H1 (cell line): ENCODE measurements around the gene PIM1. TPM values are rescaled to one million over a fixed set of nuclear protein-coding genes. Genes with fewer than 3 reads are reported as not detected.

Experiments
- CTCF ChIA-PET: fragments of 300-600 bp; sonication (Branson Sonifier 250); formaldehyde crosslinking; loops from one replicate; lab custom pipeline; 2021; ENCODE audit not compliant: partially characterized antibody; lab: Charles Lee
- POLR2A ChIA-PET: fragments of 300-600 bp; sonication (Branson Sonifier 250); formaldehyde crosslinking; loops from one replicate; lab custom pipeline; 2021; ENCODE audit warnings: inconsistent platforms; ENCODE audit not compliant: partially characterized antibody; lab: Charles Lee
- DNase-seq, 2 experiments: peaks; one replicate each; pipeline versions ENCODE4 v3.0.0 to v3.0.0-alpha.2; 2010 to 2022; ENCODE audit warnings: low spot score in 2 of 2, low read depth in 1 of 2, mixed read lengths in 1 of 2
- FAIRE-seq: peaks from 2 replicates; lab custom pipeline; 2011; peaks lifted over from hg19 to GRCh38; lab: Jason Lieb, UNC
- H2AFZ ChIP-seq: 2 replicates; pipeline ENCODE4 v1.8.1; 2012; ENCODE audit warnings: low read length, inconsistent platforms
- H2AK5ac ChIP-seq: 2 replicates; pipeline ENCODE4 v1.6.1; 2013; ENCODE audit warnings: low read depth, low read length
- H2BK120ac ChIP-seq: replicated peaks from 2 replicates; pipeline ENCODE3; 2013; ENCODE audit warnings: low read depth, low read length, inconsistent platforms
- H2BK12ac ChIP-seq: 2 replicates; pipeline ENCODE4 v1.6.1; 2013; ENCODE audit warnings: low read depth, low read length
- H2BK15ac ChIP-seq: 2 replicates; pipeline ENCODE4 v1.6.1; 2013; ENCODE audit warnings: low read length
- H2BK20ac ChIP-seq: 2 replicates; pipeline ENCODE4 v1.6.1; 2013; ENCODE audit warnings: low read length
- H2BK5ac ChIP-seq: 2 replicates; pipeline ENCODE4 v1.6.1; 2013; ENCODE audit warnings: low read depth, low read length
- H3K14ac ChIP-seq: 2 replicates; pipeline ENCODE4 v1.6.1; 2013; ENCODE audit warnings: inconsistent platforms; ENCODE audit not compliant: insufficient read length
- H3K18ac ChIP-seq: 2 replicates; pipeline ENCODE4 v1.6.1; 2013; ENCODE audit warnings: low read length; ENCODE audit errors: extremely low read depth
- H3K23ac ChIP-seq: 2 replicates; pipeline ENCODE4 v1.6.1; 2013; ENCODE audit warnings: inconsistent platforms; ENCODE audit not compliant: insufficient read length
- H3K23me2 ChIP-seq: 2 replicates; pipeline ENCODE4 v1.6.1; 2013; ENCODE audit warnings: low read depth, low read length
- H3K27ac ChIP-seq: 2 replicates; pipeline ENCODE4 v1.6.1; 2011; ENCODE audit warnings: low read depth, low read length, inconsistent platforms
- H3K27me3 ChIP-seq, 4 experiments: replicated peaks in 1 of 4; 1 replicate in 1 of 4; 2 replicates in 3 of 4; pipeline versions ENCODE4 v1.6.1 to v1.8.1; 2011 to 2013; ENCODE audit warnings: low read length in 3 of 4, mild to moderate bottlenecking in 3 of 4, inconsistent platforms in 2 of 4, mixed read lengths in 2 of 4, moderate library complexity in 1 of 4; ENCODE audit not compliant: control insufficient read depth in 3 of 4, insufficient read depth in 3 of 4; ENCODE audit errors: extremely low read depth in 1 of 4
- H3K36me3 ChIP-seq, 4 experiments: 2 replicates each; pipeline versions ENCODE4 v1.6.1 to v1.8.1; 2011 to 2013; ENCODE audit warnings: mild to moderate bottlenecking in 4 of 4, low read length in 3 of 4, moderate library complexity in 2 of 4, control low read depth in 1 of 4, inconsistent platforms in 1 of 4; ENCODE audit not compliant: insufficient read depth in 4 of 4, control insufficient read depth in 2 of 4
- H3K4ac ChIP-seq: replicated peaks from 2 replicates; pipeline ENCODE3; 2013; ENCODE audit warnings: low read length, low read depth, mixed read lengths, inconsistent platforms; ENCODE audit not compliant: insufficient read length
- H3K4me1 ChIP-seq, 4 experiments: replicated peaks in 1 of 4; 1 replicate in 1 of 4; 2 replicates in 3 of 4; pipeline versions ENCODE4 v1.6.1 to v1.8.1; 2011 to 2013; ENCODE audit warnings: low read length in 3 of 4, inconsistent platforms in 2 of 4, mixed read lengths in 1 of 4; ENCODE audit not compliant: insufficient read depth in 4 of 4, control insufficient read depth in 3 of 4
- H3K4me2 ChIP-seq, 2 experiments: 2 replicates each; pipeline versions ENCODE4 v1.6.1 to v1.8.1; 2011 to 2013; ENCODE audit warnings: low read depth in 2 of 2, low read length in 2 of 2, control low read depth in 1 of 2, inconsistent platforms in 1 of 2, mild to moderate bottlenecking in 1 of 2; ENCODE audit not compliant: insufficient read depth in 1 of 2
- H3K4me3 ChIP-seq, 4 experiments: fragments of 200-600, 300-600 bp in 1 of 4; sonication (generic), shearing (Covaris generic), sonication (Bioruptor Twin) in 1 of 4; 2 replicates each; pipeline versions ENCODE4 v1.5.1 to v1.8.1; 2011 to 2016; ENCODE audit warnings: low read length in 4 of 4, low read depth in 3 of 4, control low read depth in 2 of 4, inconsistent platforms in 2 of 4, mild to moderate bottlenecking in 2 of 4, mixed read lengths in 1 of 4, moderate library complexity in 1 of 4; ENCODE audit not compliant: insufficient read depth in 2 of 4; ENCODE audit errors: extremely low read depth in 1 of 4
- H3K56ac ChIP-seq: replicated peaks from 2 replicates; pipeline ENCODE3; 2013; ENCODE audit warnings: low read depth, mild to moderate bottlenecking, mixed read lengths, low read length, inconsistent platforms; ENCODE audit not compliant: insufficient read length
- H3K79me1 ChIP-seq: 2 replicates; pipeline ENCODE4 v1.6.1; 2013; ENCODE audit warnings: low read depth, low read length, control low read depth
- H3K79me2 ChIP-seq, 2 experiments: 2 replicates each; pipeline versions ENCODE4 v1.6.1 to v1.8.1; 2012 to 2013; ENCODE audit warnings: low read length in 2 of 2, mild to moderate bottlenecking in 2 of 2, inconsistent platforms in 1 of 2; ENCODE audit not compliant: insufficient read depth in 2 of 2, control insufficient read depth in 1 of 2
- H3K9ac ChIP-seq, 4 experiments: replicated peaks in 1 of 4; 1 replicate in 1 of 4; 2 replicates in 3 of 4; pipeline versions ENCODE4 v1.6.1 to v1.8.1; 2011 to 2013; ENCODE audit warnings: low read depth in 3 of 4, low read length in 3 of 4, control low read depth in 2 of 4, mild to moderate bottlenecking in 2 of 4, moderate library complexity in 2 of 4, inconsistent platforms in 1 of 4; ENCODE audit errors: extremely low read depth in 1 of 4
- H3K9me3 ChIP-seq, 2 experiments: 2 replicates each; pipeline versions ENCODE4 v1.6.1 to v1.8.1; 2012 to 2013; ENCODE audit warnings: mild to moderate bottlenecking in 2 of 2, moderate library complexity in 2 of 2, control low read depth in 1 of 2, inconsistent platforms in 1 of 2, low read depth in 1 of 2, low read length in 1 of 2, mixed read lengths in 1 of 2; ENCODE audit not compliant: insufficient read depth in 2 of 2
- H4K20me1 ChIP-seq, 2 experiments: replicated peaks in 1 of 2; 2 replicates each; pipeline versions ENCODE3 to v1.8.1; 2011 to 2013; ENCODE audit warnings: inconsistent platforms in 2 of 2, low read length in 2 of 2, mild to moderate bottlenecking in 1 of 2; ENCODE audit not compliant: insufficient read depth in 2 of 2, control insufficient read depth in 1 of 2
- H4K5ac ChIP-seq: 2 replicates; pipeline ENCODE4 v1.6.1; 2013; ENCODE audit warnings: low read length, low read depth, mixed read lengths, inconsistent platforms; ENCODE audit not compliant: insufficient read length
- H4K8ac ChIP-seq: 2 replicates; pipeline ENCODE4 v1.8.0; 2013; ENCODE audit warnings: mild to moderate bottlenecking, moderate library complexity, low read length, inconsistent platforms; ENCODE audit not compliant: insufficient read depth; ENCODE audit errors: extremely low read depth
- H4K91ac ChIP-seq: replicated peaks from 2 replicates; pipeline ENCODE3; 2013; ENCODE audit warnings: low read length, mixed read lengths, inconsistent platforms; ENCODE audit not compliant: insufficient read length
- ATF3 ChIP-seq: IDR thresholded peaks from 2 replicates; pipeline ENCODE4 v1.6.1; 2011; ENCODE audit warnings: low read depth, mild to moderate bottlenecking, low read length; ENCODE audit not compliant: insufficient read depth
- BCL11A ChIP-seq, 2 experiments: IDR thresholded peaks; one replicate each; pipeline ENCODE4 v1.6.1; 2011; ENCODE audit warnings: low read depth in 2 of 2, low read length in 2 of 2, mild to moderate bottlenecking in 2 of 2
- CBX5 ChIP-seq: fragments of 300-800, 300-1000 bp; sonication (generic); IDR thresholded peaks from 2 replicates; pipeline ENCODE4 v1.7.1; 2016; ENCODE audit warnings: antibody characterized with exemption, low read length, low read depth
- CEBPB ChIP-seq: IDR thresholded peaks from 2 replicates; pipeline ENCODE4 v1.6.1; 2012; ENCODE audit warnings: low read depth, low read length
- CTCF ChIP-seq, 3 experiments: IDR thresholded peaks; 1 replicate in 2 of 3; 2 replicates in 1 of 3; pipeline versions ENCODE4 v1.5.1 to v1.6.1; 2011; ENCODE audit warnings: low read length in 3 of 3, mild to moderate bottlenecking in 3 of 3, inconsistent platforms in 2 of 3, low read depth in 1 of 3, moderate library complexity in 1 of 3; ENCODE audit not compliant: insufficient read depth in 1 of 3; ENCODE audit errors: control extremely low read depth in 1 of 3
- FOSL1 ChIP-seq: IDR thresholded peaks from 2 replicates; pipeline ENCODE4 v1.6.1; 2011; ENCODE audit warnings: mild to moderate bottlenecking, low read depth, low read length, moderate library complexity; ENCODE audit not compliant: insufficient read depth
- HDAC2 ChIP-seq, 2 experiments: fragments of 300-600 bp in 1 of 2; sonication (generic) in 1 of 2; IDR thresholded peaks; 2 replicates each; pipeline ENCODE4 v1.6.1; 2011 to 2012; ENCODE audit warnings: low read depth in 2 of 2, low read length in 2 of 2, mild to moderate bottlenecking in 2 of 2, moderate library complexity in 2 of 2, borderline replicate concordance in 1 of 2, inconsistent platforms in 1 of 2
- PHF8 ChIP-seq: fragments of 200-600 bp; sonication (generic); conservative IDR thresholded peaks from 2 replicates; pipeline ENCODE4 v1.7.1; 2012; ENCODE audit warnings: low read depth, mild to moderate bottlenecking, inconsistent platforms, low read length, moderate library complexity
- TAF1 ChIP-seq: IDR thresholded peaks from 2 replicates; pipeline ENCODE4 v1.6.1; 2011; ENCODE audit warnings: mild to moderate bottlenecking, low read depth, low read length
- TEAD4 ChIP-seq: IDR thresholded peaks from 2 replicates; pipeline ENCODE4 v1.6.1; 2012; ENCODE audit warnings: low read depth, low read length, inconsistent platforms, mixed read lengths
- YY1 ChIP-seq: IDR thresholded peaks from 2 replicates; pipeline ENCODE4 v1.6.1; 2011; ENCODE audit warnings: low read depth, mild to moderate bottlenecking, low read length
- WGBS, 2 experiments: shearing (Covaris generic) in 1 of 2; methylation state at CpG; one replicate each; pipeline versions ENCODE4 v1.1.6 to v1.1.7; 2013 to 2015; ENCODE audit warnings: low lambda C conversion rate in 2 of 2, mixed read lengths in 2 of 2, inconsistent platforms in 1 of 2, low coverage in 1 of 2, missing lambda C conversion rate in 1 of 2; ENCODE audit not compliant: insufficient replicate concordance in 2 of 2, insufficient coverage in 1 of 2, insufficient read length in 1 of 2; ENCODE audit errors: extremely low coverage in 1 of 2, missing lambda C conversion rate in 1 of 2; 5-methylcytosine and 5-hydroxymethylcytosine counted together
- polyA plus RNA-seq, 7 experiments: library from polyadenylated mRNA; depleted of rRNA in 3 of 7; stranded (reverse) in 5 of 7; unstranded in 2 of 7; fragments of >200 nt in 5 of 7; fragments of 200-250 nt in 2 of 7; gene quantifications; 1 replicate in 5 of 7; 2 replicates in 1 of 7; 4 replicates in 1 of 7; pipeline versions ENCODE4 v1.2.1 to v1.2.3, GENCODE V29; 2011 to 2013; ENCODE audit warnings: missing spikeins in 2 of 7, mixed read lengths in 2 of 7
- total RNA-seq: library from RNA; stranded (reverse); fragmentation: NEBNext Ultra II Directional; extraction: Animal tissue kit (Norgen Biotek cat#: 25700); gene quantifications from 2 replicates; pipeline ENCODE4 v1.2.1, GENCODE V29; 2021

The PIM1 gene
- total and polyA plus RNA-seq, 2 of the 8 experiments (the other 6 are each of a cell fraction or from before 2014, with no cell fraction given): 25.5 to 94.9 TPM

- Histone ChIP-seq H3K56ac (no peak overlapping the region), H3K18ac (no peak overlapping the region)
- no peak for FAIRE-seq
- TF ChIP-seq TAF1 (no peak), PHF8 (no peak), CTCF (IDR thresholded peaks at IDR 0.05; ENCODE audit: control extremely low read depth in 1 of 3, insufficient read depth in 1 of 3, low read depth in 1 of 3, low read length in 3 of 3) (no peak), FOSL1 (no peak), CBX5 (no peak), BCL11A (IDR thresholded peaks at IDR 0.05; ENCODE audit: low read depth in 2 of 2, low read length in 2 of 2) (no peak), YY1 (no peak), HDAC2 (IDR thresholded peaks at IDR 0.05; ENCODE audit: borderline replicate concordance in 1 of 2, low read depth in 2 of 2, low read length in 2 of 2) (no peak), TEAD4 (no peak), CEBPB (no peak), ATF3 (no peak)
Observed at GRCh38 chr6:37205997-37206340, 36.0 kb downstream of the PIM1 start.

More at GRCh38 chr6:37205997-37206340, 36.0 kb downstream of the PIM1 start:
- no peak overlapping the region for H3K4me2 ChIP-seq
- ChIA-PET POLR2A (interaction anchor here (0.6 to 2.8 kb wide), 5 partner anchors 34 to 155 kb away, joined by 3 to 9 read pairs (median 3); no protein-coding TSS in a partner anchor), CTCF (interaction anchor here (0.6 to 34.9 kb wide), 10 partner anchors 12 to 465 kb away, joined by 3 to 866 read pairs (median 3); no protein-coding TSS in a partner anchor)
- no peak overlapping the region for H2BK20ac ChIP-seq
- no peaks in the 10 kb centered on the region for H3K9me3 ChIP-seq
- no peak overlapping the region for H3K23ac ChIP-seq
- no peaks in the 10 kb centered on the region for H3K79me1 ChIP-seq
- H3K4me1 ChIP-seq: no peaks in the 10 kb centered on the region; a peak in 1 of 7 replicates
- H3K23me2 ChIP-seq: peaks cover 5% of the 10 kb centered on the region; the same call in 1 of the 2 replicates
- peaks cover 0 to 2% of the 10 kb centered on the region in 2 experiments for H4K20me1 ChIP-seq
- no peak overlapping the region for H2BK15ac ChIP-seq
- no peaks in the 10 kb centered on the region for H3K79me2 ChIP-seq
- no peak overlapping the region for H4K5ac ChIP-seq
- DNase-seq: no peak
- no peaks in the 10 kb centered on the region for H3K36me3 ChIP-seq
- no peak overlapping the region for H3K9ac ChIP-seq
- 0 out of 2 replicates have a peak overlapping the region, but pooled peaks have one; percentile 18 for H2AFZ ChIP-seq
- H2BK120ac ChIP-seq: no peak overlapping the region
- H4K8ac ChIP-seq: no peak overlapping the region
- no peak overlapping the region for H3K4me3 ChIP-seq
- H2BK5ac ChIP-seq: no peak overlapping the region
- no peak overlapping the region for H4K91ac ChIP-seq
- 77% methylated on average over 2 of the region's 4 CpGs; no CpG with 5 or more reads in 1 of the 2 experiments for WGBS, 2 experiments
- H3K27ac ChIP-seq: no peak overlapping the region
- no peak overlapping the region for H3K14ac ChIP-seq
- H3K4ac ChIP-seq: no peak overlapping the region
- H3K27me3 ChIP-seq: no peaks in the 10 kb centered on the region; a peak in 1 of 7 replicates
- H2BK12ac ChIP-seq: no peak overlapping the region
- no peak overlapping the region for H2AK5ac ChIP-seq
